H9 (cell line): ENCODE results near the gene TBATA. TPM values are rescaled to one million over a fixed set of nuclear protein-coding genes. Genes with fewer than 3 reads are reported as not detected.

Source experiments
- DNase-seq: peaks from one replicate; pipeline ENCODE4 v3.0.0-alpha.2; 2017
- H2AFZ ChIP-seq: one replicate; pipeline ENCODE4 v1.6.1; 2013; ENCODE audit warnings: mild to moderate bottlenecking, low read length, control low read depth, moderate library complexity
- H2AK5ac ChIP-seq: 2 replicates; pipeline ENCODE4 v1.6.1; 2013; ENCODE audit warnings: low read length, control low read depth, mixed read lengths; ENCODE audit not compliant: insufficient read length
- H2BK120ac ChIP-seq: one replicate; pipeline ENCODE4 v1.6.1; 2013; ENCODE audit warnings: low read depth, mild to moderate bottlenecking, low read length, control low read depth, inconsistent platforms; ENCODE audit not compliant: poor library complexity, severe bottlenecking
- H2BK12ac ChIP-seq: 2 replicates; pipeline ENCODE4 v1.6.1; 2013; ENCODE audit warnings: low read length, control low read depth, mixed read lengths, low read depth; ENCODE audit not compliant: insufficient read length
- H2BK15ac ChIP-seq: 2 replicates; pipeline ENCODE4 v1.6.1; 2013; ENCODE audit warnings: low read depth, low read length, control low read depth
- H2BK20ac ChIP-seq: one replicate; pipeline ENCODE4 v1.6.1; 2013; ENCODE audit warnings: low read depth, mild to moderate bottlenecking, low read length, control low read depth, inconsistent platforms; ENCODE audit not compliant: poor library complexity, severe bottlenecking
- H2BK5ac ChIP-seq: 2 replicates; pipeline ENCODE4 v1.6.1; 2013; ENCODE audit warnings: low read length, control low read depth, mixed read lengths; ENCODE audit not compliant: insufficient read length
- H3K14ac ChIP-seq: 2 replicates; pipeline ENCODE4 v1.6.1; 2013; ENCODE audit warnings: low read length, control low read depth; ENCODE audit not compliant: insufficient read depth
- H3K18ac ChIP-seq: 2 replicates; pipeline ENCODE4 v1.6.1; 2013; ENCODE audit warnings: low read depth, mild to moderate bottlenecking, mixed read lengths, low read length, control low read depth; ENCODE audit not compliant: insufficient read length
- H3K23ac ChIP-seq: 2 replicates; pipeline ENCODE4 v1.6.1; 2013; ENCODE audit warnings: low read length, control low read depth, mixed read lengths, low read depth; ENCODE audit not compliant: insufficient read length
- H3K23me2 ChIP-seq: 2 replicates; pipeline ENCODE4 v1.6.1; 2013; ENCODE audit warnings: low read depth, mild to moderate bottlenecking, mixed read lengths, low read length, control low read depth; ENCODE audit not compliant: insufficient read length, poor library complexity, severe bottlenecking
- H3K27ac ChIP-seq: 2 replicates; pipeline ENCODE4 v1.5.1; 2013; ENCODE audit warnings: low read length, control low read depth, mixed read lengths, low read depth; ENCODE audit not compliant: insufficient read length
- H3K27me3 ChIP-seq: 2 replicates; pipeline ENCODE4 v1.6.1; 2013; ENCODE audit warnings: low read length, control low read depth, inconsistent platforms; ENCODE audit not compliant: insufficient read depth
- H3K4ac ChIP-seq: 2 replicates; pipeline ENCODE4 v1.6.1; 2013; ENCODE audit warnings: low read depth, mild to moderate bottlenecking, control low read depth, inconsistent platforms, low read length, moderate library complexity
- H3K4me1 ChIP-seq: 2 replicates; pipeline ENCODE4 v1.6.1; 2013; ENCODE audit warnings: low read length, control low read depth, inconsistent platforms; ENCODE audit not compliant: insufficient read depth
- H3K4me2 ChIP-seq: 2 replicates; pipeline ENCODE4 v1.6.1; 2013; ENCODE audit warnings: low read length, control low read depth, mixed read lengths; ENCODE audit not compliant: insufficient read length, insufficient read depth
- H3K56ac ChIP-seq: 2 replicates; pipeline ENCODE4 v1.6.1; 2013; ENCODE audit warnings: low read depth, mild to moderate bottlenecking, mixed read lengths, low read length, control low read depth; ENCODE audit not compliant: insufficient read length
- H3K79me1 ChIP-seq: 2 replicates; pipeline ENCODE4 v1.6.1; 2013; ENCODE audit warnings: low read depth, mild to moderate bottlenecking, moderate library complexity, low read length, control low read depth, inconsistent platforms; ENCODE audit not compliant: insufficient read depth, poor library complexity, severe bottlenecking
- H3K79me2 ChIP-seq: 2 replicates; pipeline ENCODE4 v1.6.1; 2013; ENCODE audit warnings: low read length, control low read depth, inconsistent platforms; ENCODE audit not compliant: insufficient read depth
- H3K9ac ChIP-seq: 2 replicates; pipeline ENCODE4 v1.6.1; 2013; ENCODE audit warnings: low read length, control low read depth, mixed read lengths; ENCODE audit not compliant: insufficient read length; ENCODE audit errors: extremely low read depth
- H3K9me3 ChIP-seq: one replicate; pipeline ENCODE4 v1.6.1; 2013; ENCODE audit warnings: low read depth, low read length, inconsistent platforms; ENCODE audit not compliant: control insufficient read depth
- H3T11ph ChIP-seq: one replicate; pipeline ENCODE4 v1.6.1; 2013; ENCODE audit warnings: mild to moderate bottlenecking, low read length, control low read depth, inconsistent platforms
- H4K20me1 ChIP-seq: one replicate; pipeline ENCODE4 v1.6.1; 2013; ENCODE audit not compliant: control insufficient read depth, insufficient read length, insufficient read depth
- H4K5ac ChIP-seq: 2 replicates; pipeline ENCODE4 v1.6.1; 2013; ENCODE audit warnings: low read depth, mild to moderate bottlenecking, mixed read lengths, low read length, control low read depth; ENCODE audit not compliant: insufficient read length
- H4K8ac ChIP-seq: replicated peaks from 2 replicates; pipeline ENCODE4 v1.6.1; 2013; ENCODE audit warnings: low read length, control low read depth, mixed read lengths, low read depth; ENCODE audit not compliant: insufficient read length
- H4K91ac ChIP-seq: 2 replicates; pipeline ENCODE4 v1.6.1; 2013; ENCODE audit warnings: low read depth, mild to moderate bottlenecking, moderate library complexity, mixed read lengths, low read length, control low read depth; ENCODE audit not compliant: insufficient read length
- H3K27ac Mint-ChIP-seq, 3 experiments: 2 replicates in 2 of 3; 3 replicates in 1 of 3; pipeline ENCODE4 v1.8.0; 2020 to 2021; ENCODE audit warnings: mixed read lengths in 3 of 3, mild to moderate bottlenecking in 1 of 3, moderate library complexity in 1 of 3
- H3K27me3 Mint-ChIP-seq: 2 replicates; pipeline ENCODE4 v1.8.0; 2021; ENCODE audit warnings: low read depth, mild to moderate bottlenecking, moderate library complexity, mixed read lengths
- H3K36me3 Mint-ChIP-seq, 3 experiments: 2 replicates in 2 of 3; 3 replicates in 1 of 3; pipeline ENCODE4 v1.8.0; 2020 to 2021; ENCODE audit warnings: low read depth in 3 of 3, mixed read lengths in 3 of 3; ENCODE audit not compliant: insufficient read depth in 1 of 3
- H3K4me1 Mint-ChIP-seq, 2 experiments: 2 replicates each; pipeline ENCODE4 v1.8.0; 2020; ENCODE audit warnings: mixed read lengths in 2 of 2
- H3K4me3 Mint-ChIP-seq, 2 experiments: 2 replicates in 1 of 2; 3 replicates in 1 of 2; pipeline ENCODE4 v1.8.0; 2020 to 2021; ENCODE audit warnings: mild to moderate bottlenecking in 2 of 2, mixed read lengths in 2 of 2, moderate library complexity in 1 of 2
- H3K9me3 Mint-ChIP-seq, 2 experiments: 2 replicates in 1 of 2; 3 replicates in 1 of 2; pipeline ENCODE4 v1.8.0; 2020; ENCODE audit warnings: mild to moderate bottlenecking in 2 of 2, mixed read lengths in 2 of 2, moderate library complexity in 1 of 2
- CTCF ChIP-seq: fragments of 200-600 bp; sonication (generic); conservative IDR thresholded peaks from 3 replicates; pipeline ENCODE4 v1.8.0; 2021; ENCODE audit warnings: antibody characterized with exemption, mild to moderate bottlenecking
- WGBS: extraction: QIAGEN DNeasy Blood & Tissue Kit; methylation state at CpG from one replicate; pipeline ENCODE4 v1.1.7; 2013; ENCODE audit warnings: missing lambda C conversion rate, low lambda C conversion rate, mixed read lengths; ENCODE audit not compliant: insufficient read length; ENCODE audit errors: extremely low coverage; 5-methylcytosine and 5-hydroxymethylcytosine counted together
- total RNA-seq: library from RNA; stranded (reverse); gene quantifications from 2 replicates; pipeline ENCODE4 v1.2.1, GENCODE V29; 2021

Gene TBATA
- total RNA-seq, 1 experiment from 2014 or later, result not detected

- Mint-ChIP-seq H3K27me3 (no peaks in the 10 kb centered on the region), H3K4me3 (no peak overlapping the region), H3K9me3 (peaks cover 0 to 3% of the 10 kb centered on the region in 2 experiments; a peak in 3 of 5 replicates), H3K4me1 (peaks cover 0 to 4% of the 10 kb centered on the region in 2 experiments; a peak in 2 of 4 replicates), H3K36me3 (peaks cover 13 to 30% (median 26%) of the 10 kb centered on the region in 3 experiments; a peak in 6 of 7 replicates), H3K27ac (no peak overlapping the region; a peak in 1 of 7 replicates)
- no peak overlapping the region for H3K27ac ChIP-seq
- H3T11ph ChIP-seq, result no peak overlapping the region
- no peak overlapping the region for H4K5ac ChIP-seq
- no peak overlapping the region for H2BK120ac ChIP-seq
- no peak overlapping the region for H3K56ac ChIP-seq
- H3K27me3 ChIP-seq, result no peaks in the 10 kb centered on the region
- no peak overlapping the region for H3K9ac ChIP-seq
- H2BK12ac ChIP-seq, result no peak overlapping the region
- H2BK5ac ChIP-seq, result no peak overlapping the region
- no peak for DNase-seq
- no peaks in the 10 kb centered on the region for H3K23me2 ChIP-seq
- H3K4me1 ChIP-seq, result no peaks in the 10 kb centered on the region
- H2BK20ac ChIP-seq, result no peak overlapping the region
- no peak overlapping the region for H4K8ac ChIP-seq
- no peak overlapping the region for H3K23ac ChIP-seq
- no peak overlapping the region for H3K4ac ChIP-seq
- TF ChIP-seq CTCF, result no peak
- no peaks in the 10 kb centered on the region for H3K9me3 ChIP-seq
- H4K91ac ChIP-seq, result no peak overlapping the region
- H2AK5ac ChIP-seq, result no peak overlapping the region
- no peaks in the 10 kb centered on the region for H4K20me1 ChIP-seq
- H3K18ac ChIP-seq, result no peak overlapping the region
- peaks cover 3% of the 10 kb centered on the region for H3K79me1 ChIP-seq
- H2AFZ ChIP-seq, result no peak overlapping the region
- no CpG with 5 or more reads among the region's 2 CpGs for WGBS
- H2BK15ac ChIP-seq, result no peak overlapping the region
- no peak overlapping the region for H3K14ac ChIP-seq
- no peak overlapping the region for H3K4me2 ChIP-seq
- peaks cover 5% of the 10 kb centered on the region; the same call in 1 of the 2 replicates for H3K79me2 ChIP-seq
Measured at GRCh38 chr10:70833601-70834000, 48.4 kb upstream of the TBATA start.
